Stimulated activated CD8-positive, alpha-beta memory T cell treated with anti-CD3 and anti-CD28 coated beads, Interleukin-2, amount 100 ng/mL, for 48 hours (primary cell): Measurements from ENCODE around the gene KCNQ1.

Experiments used
- DNase-seq, 2 donors: peaks; one replicate each; pipeline ENCODE4 v3.0.0-alpha.2; 2020; ENCODE audit warnings: low read depth in 2 of 2

The KCNQ1 gene

DNA sequence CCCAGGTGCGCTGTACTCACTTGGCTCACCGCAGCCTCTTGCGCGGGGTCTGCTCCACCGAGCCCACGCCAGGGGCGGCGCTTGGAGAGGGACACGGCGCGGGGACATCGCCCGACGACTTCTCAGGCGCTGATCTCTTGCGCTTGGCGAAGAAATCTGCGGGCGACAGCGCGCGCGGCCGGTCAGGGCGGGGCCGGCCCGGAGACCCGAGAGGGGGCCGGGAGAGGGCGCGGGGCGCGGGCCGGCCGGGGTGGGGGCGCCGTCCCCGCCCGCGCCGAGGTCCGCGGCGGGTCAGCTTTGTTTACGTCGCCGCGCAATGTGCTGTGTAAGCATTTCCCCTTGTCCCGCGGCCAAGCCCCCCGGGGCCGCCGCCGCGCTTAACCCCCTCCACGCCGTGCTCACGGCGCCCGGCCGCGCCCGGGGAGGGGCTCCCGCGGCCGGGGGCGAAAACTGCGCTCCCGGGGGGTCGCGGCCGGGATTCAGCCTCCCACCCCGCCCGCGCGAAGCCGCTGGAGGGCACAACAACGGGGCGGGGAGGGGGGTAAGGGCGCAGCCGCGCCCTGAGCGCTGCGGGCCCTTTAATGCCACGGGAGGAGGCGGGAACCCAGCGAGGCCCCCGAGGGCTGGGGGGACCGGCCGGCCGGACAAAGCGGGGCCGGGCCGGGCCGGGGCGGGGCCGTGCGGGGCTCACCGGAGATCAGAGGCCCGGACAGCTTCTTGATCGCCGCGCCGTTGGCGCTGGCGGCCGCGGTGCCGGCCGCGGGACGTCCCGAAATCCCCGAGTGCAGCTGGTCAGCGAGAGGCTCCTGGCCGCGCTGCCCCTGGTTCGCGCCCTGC, 439.4 kb downstream of the KCNQ1 start:
- DNase-seq = no peak

DNA sequence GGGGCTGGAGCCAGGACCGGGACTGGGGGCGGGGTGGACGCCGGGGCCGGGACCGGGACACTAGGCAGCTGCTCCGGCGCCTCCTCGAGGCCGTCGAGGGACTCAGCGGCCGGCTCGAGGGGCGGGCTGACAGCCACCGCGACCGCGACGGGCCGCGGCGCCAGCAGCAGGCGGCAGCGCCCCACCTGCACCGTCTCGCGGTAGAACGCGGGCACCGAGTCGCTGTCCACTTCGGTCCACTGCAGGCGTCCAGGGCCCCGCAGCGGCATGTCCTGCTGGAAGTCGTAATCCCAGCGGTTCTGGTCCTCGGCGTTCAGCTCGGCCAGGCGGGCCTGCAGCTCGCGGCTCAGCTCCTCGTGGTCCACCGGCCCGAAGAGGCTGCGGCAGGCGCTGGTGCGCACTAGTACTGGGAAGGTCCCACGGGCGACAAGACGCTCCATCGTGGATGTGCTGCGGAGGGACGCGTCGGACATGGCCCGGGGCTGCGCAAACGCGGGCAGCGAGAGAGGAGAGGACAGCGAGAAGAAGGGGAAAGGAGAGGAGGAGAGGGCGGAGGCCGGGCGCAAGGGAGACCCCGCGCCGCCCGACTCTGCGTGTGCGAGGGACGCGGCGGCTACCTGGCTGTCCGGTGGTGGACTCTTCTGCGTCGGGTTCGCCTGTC, 440.3 kb downstream of the KCNQ1 start:
- no peak for DNase-seq

DNA sequence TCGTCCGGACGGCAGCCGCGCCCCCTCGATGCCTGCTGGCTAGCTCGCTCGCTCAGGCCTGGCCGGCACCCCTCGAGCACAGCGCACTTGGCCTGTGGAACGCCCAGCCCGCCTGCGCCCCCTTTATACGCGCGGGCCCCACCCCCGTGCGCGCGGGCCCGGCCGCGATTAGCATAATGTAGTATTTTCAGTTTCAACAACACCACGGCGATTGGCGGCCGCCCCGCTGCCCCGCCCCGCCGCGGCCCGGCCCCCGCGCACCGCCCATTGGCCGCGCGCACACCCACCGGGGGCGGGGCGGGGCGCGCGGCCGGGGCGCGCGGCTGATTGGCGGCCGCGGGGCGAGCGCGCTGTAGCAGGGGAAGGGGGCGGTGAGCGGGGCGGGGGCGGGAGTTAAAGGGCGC, 440.9 kb downstream of the KCNQ1 start, which contains the start of gene CDKN1C:
Gene CDKN1C, minus strand, starts transcription at position 98 of the 404 bp plus-strand sequence. CDS start 319 bp downstream, outside the sequence.
- peak; percentile 60 to 73 for DNase-seq

DNA sequence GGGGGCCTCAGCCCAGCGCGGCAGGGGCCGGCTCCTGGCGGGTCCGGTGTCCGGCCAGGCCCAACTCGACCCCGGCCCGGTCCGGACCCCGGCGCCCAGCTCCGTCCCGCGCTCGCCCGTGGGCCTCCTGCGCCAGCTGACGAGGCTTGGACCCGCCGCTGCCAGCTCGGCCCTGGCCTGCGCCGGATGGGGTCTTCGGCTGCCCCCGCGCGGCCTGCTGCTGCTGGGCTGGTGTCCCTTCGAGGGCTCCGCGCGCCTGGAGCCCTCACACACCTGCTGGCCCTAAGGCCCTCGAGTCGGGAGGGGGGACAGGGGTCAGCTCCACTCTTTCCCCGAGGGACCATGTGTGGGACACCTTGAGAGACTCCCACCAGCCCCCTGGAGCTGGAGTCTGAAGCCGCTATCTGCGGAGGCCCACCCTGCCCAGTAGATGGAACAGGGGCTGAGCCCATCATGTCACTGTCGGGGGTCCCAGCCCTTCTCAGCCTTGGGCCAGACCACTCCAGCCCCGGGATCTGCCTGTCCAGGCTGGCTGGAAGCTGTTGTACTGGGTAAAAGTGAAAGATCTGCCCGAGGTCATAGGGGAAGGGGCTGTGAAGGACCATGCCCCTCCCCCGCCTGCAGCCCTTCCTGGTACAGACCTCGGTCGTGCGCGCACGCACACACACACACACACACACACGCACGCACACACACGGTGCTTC, 441.5 kb downstream of the KCNQ1 start:
- no peak for DNase-seq

DNA sequence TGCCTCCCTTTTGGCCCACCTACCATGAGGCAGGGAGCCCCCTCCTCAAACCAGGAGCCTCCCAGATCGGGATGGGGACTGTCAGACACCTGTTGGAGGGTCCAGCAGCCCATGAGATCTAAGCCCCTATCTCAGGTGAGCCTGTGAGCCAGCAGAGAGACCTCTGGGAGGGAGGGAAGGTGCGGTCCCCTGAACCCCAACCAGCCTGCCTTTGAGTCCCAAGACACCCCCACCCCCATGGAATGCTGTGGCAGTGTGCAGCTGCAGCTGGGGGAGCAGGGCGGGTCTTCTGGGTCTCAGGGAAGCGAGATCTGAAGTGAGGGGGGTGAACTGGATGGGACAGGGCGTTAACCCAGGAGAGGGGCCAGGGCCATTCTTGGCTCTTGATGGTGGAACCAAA, 442.1 kb downstream of the KCNQ1 start:
- DNase-seq = no peak

DNA sequence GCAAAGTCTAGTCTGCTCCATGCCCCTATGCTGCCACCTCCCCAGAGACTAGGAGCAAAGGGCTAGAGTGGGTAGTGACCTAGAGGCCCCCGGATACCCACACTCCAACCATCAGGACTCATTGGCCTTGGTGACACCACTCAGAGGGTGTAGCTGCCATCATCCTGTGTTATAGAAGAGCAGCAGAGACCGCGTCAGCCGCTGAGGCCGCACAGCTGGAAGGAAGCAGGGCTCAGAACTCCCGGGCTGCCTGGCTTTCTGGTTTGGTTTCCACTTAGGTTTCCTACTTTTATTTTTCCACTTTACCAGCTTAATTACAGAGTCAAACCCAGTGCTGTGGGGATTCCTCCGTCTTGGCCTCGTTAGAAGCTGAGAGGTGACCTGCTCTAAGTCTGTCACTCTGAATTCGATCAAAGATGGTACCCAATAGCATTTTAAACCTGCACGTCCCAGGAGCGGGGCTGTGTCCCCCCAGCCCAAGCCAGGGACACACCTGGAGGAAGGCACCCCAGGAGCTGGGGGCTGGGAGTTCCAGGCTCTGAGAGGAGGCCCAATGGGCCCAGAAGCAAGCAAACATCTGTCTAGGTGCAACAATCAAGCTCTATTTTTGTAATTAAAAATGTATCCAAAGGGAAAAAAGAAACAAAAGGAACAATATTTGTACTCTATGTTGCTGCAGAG, 442.8 kb downstream of the KCNQ1 start:
- DNase-seq = no peak

DNA sequence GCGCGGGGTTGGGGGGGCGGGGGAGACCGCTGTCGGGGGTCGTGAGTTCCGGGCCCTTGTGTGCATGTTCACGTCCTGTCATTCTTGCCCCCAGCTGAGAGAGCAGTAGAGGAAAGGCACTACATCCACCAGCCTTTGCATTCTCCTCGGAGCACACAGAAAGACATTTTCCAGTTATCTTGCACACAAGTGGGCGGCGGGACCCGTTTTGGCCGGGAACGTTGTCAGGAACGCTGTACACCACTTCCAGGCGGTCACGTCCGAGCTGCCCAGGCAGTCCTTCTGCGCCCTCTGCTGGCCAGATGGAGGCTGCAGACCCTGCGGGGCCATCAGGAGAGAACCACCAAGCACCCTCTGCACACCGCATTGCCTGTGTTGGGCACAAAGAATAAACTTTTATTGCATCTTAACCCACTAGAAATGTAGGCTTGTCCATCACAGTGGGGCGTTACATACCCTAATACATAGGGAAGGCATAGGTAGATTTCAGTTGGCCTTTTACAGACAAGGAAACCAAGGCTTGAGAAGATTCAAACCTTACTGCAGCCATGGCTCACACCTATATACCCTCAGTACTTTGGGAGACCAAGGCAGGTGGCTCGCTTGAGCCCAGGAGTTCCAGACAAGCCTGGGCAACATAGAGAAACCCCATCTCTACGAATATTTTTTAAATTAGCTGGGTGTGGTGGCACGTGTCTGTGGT, 443.6 kb downstream of the KCNQ1 start:
- peak; percentile 82 for DNase-seq

DNA sequence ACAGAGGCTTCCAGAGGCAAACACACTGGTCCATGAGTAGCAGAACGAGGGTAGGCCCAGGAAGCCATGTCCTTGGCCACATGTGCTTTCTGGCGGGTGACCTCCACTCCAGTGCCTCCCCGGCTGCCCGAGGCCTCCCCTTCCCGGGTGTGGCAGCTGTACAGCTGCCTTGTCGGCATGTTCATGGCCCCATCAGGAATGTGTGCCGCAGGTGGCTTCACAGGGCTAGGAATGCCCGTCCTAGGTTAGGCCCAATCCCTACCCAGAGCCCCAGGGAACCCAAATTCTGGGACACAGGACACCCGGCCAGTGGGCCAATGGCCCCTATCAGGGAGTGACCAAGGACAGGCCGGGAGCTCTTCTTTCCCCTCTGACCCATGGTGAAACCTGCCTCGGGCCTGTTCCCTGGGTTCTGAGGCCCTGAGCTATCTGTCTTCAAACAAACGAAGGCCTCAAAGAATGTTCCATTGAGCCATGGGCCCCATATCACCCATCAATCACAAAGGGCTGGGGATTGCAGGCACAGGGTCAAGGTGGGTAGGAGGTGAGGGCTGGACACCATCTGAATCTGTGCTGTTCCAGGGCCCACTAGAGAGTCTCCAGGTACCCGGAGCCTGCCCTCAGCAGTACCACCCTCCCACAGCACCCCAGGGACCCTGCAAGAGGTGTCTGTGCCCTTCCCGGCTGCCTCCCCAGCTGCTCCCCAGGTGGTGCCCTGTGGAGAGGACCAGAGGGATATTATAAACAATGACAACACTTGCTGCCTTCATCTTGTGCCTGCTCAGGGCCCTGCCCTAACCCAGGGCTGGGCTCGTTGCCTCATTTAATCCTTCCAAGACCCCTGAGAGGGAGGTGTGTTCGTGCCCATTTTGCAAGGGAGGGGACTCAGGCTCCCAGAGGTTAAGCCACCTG, 444.8 kb downstream of the KCNQ1 start:
- DNase-seq = no peak

DNA sequence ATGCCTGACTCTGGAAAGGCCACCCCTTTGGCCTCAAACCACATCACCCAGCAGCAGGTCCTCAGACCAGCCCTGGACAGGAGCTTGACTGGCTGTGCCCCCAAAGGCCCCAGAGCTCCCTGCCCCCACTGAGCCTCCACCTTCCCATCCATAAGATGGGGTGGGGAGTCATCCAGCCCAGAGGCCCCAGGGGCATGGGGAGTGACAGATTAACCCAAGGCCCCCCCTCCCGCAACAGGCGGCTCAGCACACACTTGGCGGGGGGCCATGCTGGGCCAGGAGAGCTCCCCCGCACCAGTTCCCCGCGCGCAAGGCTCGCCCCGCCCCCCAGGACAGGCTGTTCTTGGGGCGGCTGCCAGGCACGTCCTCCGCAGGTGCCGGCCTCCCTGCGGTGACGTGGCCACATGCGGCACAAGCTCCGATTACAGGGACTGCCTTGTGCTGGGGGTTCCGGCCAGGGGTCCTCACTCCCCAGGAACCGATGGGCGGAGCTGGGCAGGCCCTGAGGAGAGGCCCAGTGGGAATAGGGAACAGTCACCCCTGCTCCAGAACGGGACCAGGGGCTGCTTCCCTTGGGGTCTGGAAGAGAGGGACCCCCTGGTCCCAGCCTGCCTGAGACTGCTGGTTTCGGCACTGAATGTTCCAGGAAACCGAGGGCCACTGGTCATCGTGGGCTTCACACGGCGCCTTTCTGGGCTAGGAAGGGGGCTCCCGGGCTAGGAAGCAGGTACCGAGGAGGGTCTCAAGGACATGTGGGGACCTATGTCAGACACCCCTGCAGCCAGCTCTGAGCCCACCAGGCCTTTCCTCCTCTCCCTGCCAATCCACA, 445.9 kb downstream of the KCNQ1 start:
- DNase-seq = no peak

DNA sequence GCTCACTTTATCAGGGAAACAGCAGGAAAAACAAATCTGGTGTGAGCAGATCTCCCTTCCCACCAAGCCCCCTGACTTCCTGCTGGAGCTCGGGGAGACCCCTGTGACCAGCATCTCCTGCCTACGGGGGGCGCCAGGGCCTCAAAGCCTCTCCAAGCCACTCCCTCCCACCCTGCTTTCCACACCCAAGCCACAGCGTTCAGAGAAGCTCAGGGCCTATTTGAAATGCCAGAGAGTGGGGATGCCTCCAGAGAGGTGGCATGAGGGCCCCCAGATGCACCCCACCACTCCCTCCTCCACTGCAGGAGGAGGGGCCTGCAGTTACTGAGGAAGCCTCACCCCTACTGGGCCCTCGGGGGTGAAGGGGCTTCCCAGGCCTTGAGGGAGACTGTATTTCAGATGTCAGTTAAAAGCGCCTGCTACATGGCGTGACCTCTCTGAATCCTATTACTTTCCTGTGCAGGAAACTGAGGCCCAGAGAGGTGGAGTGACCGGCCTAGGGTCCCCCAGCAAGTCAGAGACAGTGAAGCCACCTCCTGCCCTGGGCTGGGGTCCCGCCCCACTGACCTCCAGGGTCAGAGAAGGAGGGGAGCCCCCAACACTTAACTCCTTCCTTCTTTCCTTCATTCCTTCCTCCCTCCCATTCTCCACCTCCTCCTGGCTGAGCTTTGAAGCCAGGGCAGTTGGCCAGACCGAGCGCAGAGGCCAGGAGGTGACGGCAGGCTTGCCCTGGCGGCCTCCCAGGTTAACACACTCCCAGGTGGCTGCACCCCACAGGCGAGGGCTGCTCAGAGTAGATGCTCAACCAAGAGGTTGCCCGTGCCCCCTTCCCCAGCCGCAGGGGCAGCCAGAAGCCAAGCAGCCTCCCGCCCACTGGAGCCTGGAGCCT, 446.8 kb downstream of the KCNQ1 start:
- DNase-seq = peak in 1 of 2 donors; percentile 39

DNA sequence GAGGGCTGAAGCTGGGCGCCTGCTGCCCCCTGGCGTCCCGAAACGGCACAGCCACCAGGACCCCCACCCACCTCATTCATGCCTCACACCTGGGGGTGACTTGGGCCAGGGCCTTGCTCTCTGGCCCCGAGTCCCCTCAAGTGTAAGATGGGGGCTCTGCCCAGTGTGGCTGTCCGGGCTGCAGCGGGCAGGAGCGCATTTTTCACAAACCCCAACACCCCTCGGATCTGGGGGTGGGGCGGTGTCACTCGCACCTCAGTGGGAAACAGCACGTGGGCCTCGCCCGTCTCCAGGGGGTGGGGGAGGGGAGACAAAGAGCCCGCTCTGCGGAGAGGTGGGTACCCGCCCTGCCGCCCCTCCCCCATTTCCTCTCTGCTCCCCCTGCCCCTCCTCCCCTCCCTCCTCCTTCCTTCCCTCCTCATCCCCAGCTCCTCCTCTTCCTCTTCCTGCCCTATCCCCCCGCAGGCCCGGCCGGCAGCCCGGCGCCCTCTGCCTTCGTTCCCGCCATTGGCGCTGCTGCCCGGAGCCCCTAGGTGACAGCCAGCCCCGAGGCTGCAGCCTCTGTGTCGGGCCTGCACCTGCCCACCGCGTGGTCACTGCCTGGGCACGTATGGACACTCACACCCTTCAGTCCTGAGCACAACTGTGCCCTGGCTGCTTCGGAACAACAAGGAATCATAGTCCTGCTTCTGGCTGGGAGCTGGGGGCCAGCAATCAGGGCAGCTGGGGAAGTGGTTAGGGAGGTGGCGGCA, 447.6 kb downstream of the KCNQ1 start:
- DNase-seq = peak in 1 of 2 donors; percentile 39

DNA sequence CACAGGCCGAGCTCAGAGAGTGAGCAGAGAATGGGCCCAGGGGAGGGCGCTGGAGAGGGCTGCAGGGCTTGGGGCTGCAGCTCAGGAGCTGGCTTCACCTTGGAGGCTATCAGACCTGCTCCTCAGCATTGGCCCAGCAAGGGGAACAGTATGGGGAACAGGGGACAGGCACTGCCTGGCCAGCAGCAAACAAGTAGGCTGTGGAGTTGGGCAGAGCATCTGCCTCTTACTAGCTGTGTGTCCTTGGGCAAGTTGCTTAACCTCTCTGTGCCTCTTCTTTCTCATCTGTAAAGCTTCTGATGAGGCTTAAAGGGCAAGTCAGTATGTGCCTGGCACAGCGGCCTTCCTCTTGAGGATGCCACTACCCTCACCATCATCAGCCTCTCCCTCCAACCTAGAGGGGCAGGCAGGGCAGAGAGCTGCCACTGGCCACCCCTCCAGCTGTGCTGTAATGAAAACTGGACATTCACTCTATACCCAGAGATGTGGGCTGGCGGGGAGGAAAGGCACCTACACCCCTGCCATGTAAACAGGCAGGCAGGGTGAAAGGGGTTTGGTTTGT, 448.2 kb downstream of the KCNQ1 start:
- DNase-seq = peak in 1 of 2 donors; percentile 33

DNA sequence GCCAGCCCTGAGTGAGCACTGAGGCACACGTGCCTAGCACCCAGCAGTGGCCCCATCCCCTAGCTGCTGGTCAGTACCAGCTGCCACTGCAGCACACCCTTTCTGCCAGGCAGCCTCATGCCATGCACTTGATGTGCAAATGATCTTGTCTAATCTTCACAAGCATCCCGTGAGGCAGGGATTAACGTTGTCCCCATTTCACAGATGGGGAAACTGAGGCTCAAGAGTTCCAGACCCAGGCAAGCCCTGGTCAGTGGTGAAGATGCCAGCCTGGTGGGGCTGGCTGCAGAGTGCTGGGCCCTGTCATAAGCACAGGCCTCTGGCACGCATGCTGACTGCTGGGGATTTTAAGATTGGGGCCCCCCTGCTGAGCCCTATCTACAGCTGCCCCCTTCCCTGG, 449.1 kb downstream of the KCNQ1 start:
- DNase-seq = no peak

DNA sequence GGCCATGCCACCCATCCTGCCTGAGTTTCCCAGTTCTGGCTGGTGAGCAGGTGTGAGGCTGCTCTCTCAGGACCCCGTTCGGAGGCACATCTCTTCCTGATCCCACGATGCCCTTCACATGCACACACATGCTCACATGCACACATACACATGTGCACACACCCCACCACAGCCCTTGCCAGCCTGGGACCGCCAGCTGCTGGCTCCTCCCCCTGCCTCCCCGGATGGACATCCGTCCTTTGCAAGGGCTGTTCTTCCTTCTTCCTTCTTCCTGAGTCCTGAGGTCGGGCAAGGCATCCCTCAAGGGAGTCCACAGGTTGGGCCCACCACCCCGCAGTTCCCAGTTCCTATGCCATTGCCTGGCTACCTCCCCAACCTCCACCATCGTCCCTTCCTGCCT, 451.2 kb downstream of the KCNQ1 start:
- no peak for DNase-seq

DNA sequence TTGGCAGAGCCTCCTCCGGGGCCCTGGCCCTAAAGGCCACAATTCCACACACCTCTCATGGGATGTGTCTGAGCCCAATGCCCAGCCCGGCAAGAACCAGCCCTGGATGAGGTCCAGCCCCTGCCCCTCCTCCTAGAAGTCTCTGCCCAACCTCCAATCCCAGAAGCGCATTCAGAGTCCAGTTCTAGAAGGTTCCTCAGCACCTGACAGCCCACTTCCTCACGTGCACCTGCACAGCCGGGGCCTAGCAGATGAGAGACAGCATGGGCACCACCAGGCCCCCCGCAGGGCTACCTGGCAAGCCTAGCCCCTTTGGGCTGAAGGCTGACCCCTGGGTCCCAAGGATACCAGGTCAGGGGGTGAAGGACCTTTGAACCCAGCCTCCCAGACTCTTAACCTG, 452.2 kb downstream of the KCNQ1 start:
- no peak for DNase-seq

DNA sequence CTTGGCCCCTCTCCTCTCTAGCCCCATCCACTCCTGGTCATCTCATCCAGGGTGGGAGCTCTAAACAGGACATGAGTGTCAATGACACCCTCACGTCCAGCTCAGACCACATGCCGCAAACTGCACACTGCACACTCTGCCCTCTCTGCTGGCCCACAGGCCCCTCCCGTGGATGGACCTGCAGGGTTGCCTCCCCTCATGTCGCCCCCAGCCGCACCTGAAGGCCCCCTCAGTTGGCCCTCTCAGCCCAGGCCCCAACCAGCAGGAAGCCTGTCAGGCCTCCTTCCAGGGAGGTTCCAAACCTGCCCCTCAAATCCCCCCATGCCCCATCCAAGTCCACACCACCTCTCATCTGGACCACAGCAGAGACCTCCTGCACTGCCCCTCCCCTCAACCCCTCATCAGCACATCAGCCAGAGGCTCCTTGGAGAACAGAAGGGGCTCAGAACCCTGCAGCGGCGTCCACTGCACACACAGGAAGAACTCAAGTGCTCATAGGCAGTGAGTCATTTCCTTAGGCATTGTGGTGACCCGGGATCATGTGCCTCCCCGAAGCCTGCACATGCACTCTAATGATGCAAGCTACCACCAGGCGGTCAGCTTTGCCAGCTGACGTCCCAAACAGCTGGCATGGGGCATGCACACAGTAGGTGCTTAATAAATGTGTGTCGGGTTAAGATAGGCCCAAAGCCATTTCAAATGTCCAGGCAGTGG, 453.7 kb downstream of the KCNQ1 start:
- DNase-seq = peak in 1 of 2 donors; percentile 41
